HG03571 (cell line): ENCODE data around the gene SLC10A7.

Source experiments
- ATAC-seq: cut with Tn5 transposase; IDR thresholded peaks from one replicate; pipeline ENCODE4 v1.9.1; 2021; ENCODE audit not compliant: unreplicated experiment

SLC10A7 gene

GRCh38 chr4:146495269-146495668, 26.5 kb downstream of the SLC10A7 start:
- no peak for ATAC-seq

GRCh38 chr4:146494143-146494542, 27.6 kb downstream of the SLC10A7 start:
- no peak for ATAC-seq

- ATAC-seq, result no peak
Observed at GRCh38 chr4:146490106-146490505, 31.6 kb downstream of the SLC10A7 start.

- no peak for ATAC-seq
Observed at GRCh38 chr4:146488495-146489174, 33.1 kb downstream of the SLC10A7 start.

GRCh38 chr4:146486565-146486964, 35.2 kb downstream of the SLC10A7 start:
- ATAC-seq, result peak; percentile 49

GRCh38 chr4:146485968-146486367, 35.8 kb downstream of the SLC10A7 start:
- peak; percentile 48 for ATAC-seq

- ATAC-seq, result no peak
Observed at GRCh38 chr4:146482788-146483187, 39.0 kb downstream of the SLC10A7 start.

GRCh38 chr4:146481246-146481645, 40.5 kb downstream of the SLC10A7 start:
- ATAC-seq, result no peak

- no peak for ATAC-seq
Observed at GRCh38 chr4:146478009-146478408, 43.7 kb downstream of the SLC10A7 start.

- no peak for ATAC-seq
Observed at GRCh38 chr4:146477054-146477453, 44.7 kb downstream of the SLC10A7 start.

GRCh38 chr4:146472404-146472803, 49.3 kb downstream of the SLC10A7 start:
- ATAC-seq, result no peak

GRCh38 chr4:146470604-146471003, 51.1 kb downstream of the SLC10A7 start:
- no peak for ATAC-seq

GRCh38 chr4:146469022-146469421, 52.7 kb downstream of the SLC10A7 start:
- ATAC-seq, result no peak

GRCh38 chr4:146465628-146466027, 56.1 kb downstream of the SLC10A7 start:
- ATAC-seq, result no peak

GRCh38 chr4:146462251-146462650, 59.5 kb downstream of the SLC10A7 start:
- ATAC-seq, result no peak

GRCh38 chr4:146458594-146458993, 63.1 kb downstream of the SLC10A7 start:
- ATAC-seq, result no peak

- ATAC-seq, result no peak
Observed at GRCh38 chr4:146456681-146457080, 65.1 kb downstream of the SLC10A7 start.

GRCh38 chr4:146453181-146453807, 68.4 kb downstream of the SLC10A7 start:
- no peak for ATAC-seq

- peak; percentile 72 for ATAC-seq
Observed at GRCh38 chr4:146450524-146450923, 71.2 kb downstream of the SLC10A7 start.

GRCh38 chr4:146446555-146446954, 75.2 kb downstream of the SLC10A7 start:
- ATAC-seq, result no peak

GRCh38 chr4:146445198-146446150, 76.3 kb downstream of the SLC10A7 start:
- ATAC-seq, result no peak

- no peak for ATAC-seq
Observed at GRCh38 chr4:146443525-146443924, 78.2 kb downstream of the SLC10A7 start.
